ENCODE data around the gene SYNDIG1L. TPM values are rescaled to one million over a fixed set of nuclear protein-coding genes. Genes with fewer than 3 reads are reported as not detected.

The SYNDIG1L gene
- total RNA-seq, 4 donors from 2014 or later, result 0.14 to 0.30 TPM; not detected in 2

DNA sequence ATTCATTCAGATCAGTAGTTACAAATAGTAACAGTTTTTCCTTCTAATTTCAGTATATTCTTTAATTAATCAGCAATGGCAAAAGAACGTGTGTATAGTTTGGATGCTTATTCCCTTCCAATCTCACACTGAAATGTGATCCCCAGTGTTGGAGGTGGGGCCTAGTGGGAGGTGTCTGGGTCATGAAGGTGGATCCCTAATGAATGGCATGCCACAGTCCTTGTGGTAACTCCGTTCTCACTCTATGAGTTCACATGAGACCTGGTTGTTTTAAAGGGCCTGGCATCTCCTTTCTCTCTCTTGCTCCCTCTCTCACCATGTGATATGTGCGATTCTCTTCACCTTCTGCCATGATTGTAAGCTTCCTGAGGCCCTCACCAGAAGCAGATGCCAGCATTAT lies 18.9 kb upstream of the SYNDIG1L start:
- H3K27me3 ChIP-seq, result no peaks in the 10 kb centered on the region
- no peaks in the 10 kb centered on the region for H3K36me3 ChIP-seq
- no peak for TF ChIP-seq POLR2A (IDR thresholded peaks at IDR 0.05)
- TF ChIP-seq, protein P1, sequence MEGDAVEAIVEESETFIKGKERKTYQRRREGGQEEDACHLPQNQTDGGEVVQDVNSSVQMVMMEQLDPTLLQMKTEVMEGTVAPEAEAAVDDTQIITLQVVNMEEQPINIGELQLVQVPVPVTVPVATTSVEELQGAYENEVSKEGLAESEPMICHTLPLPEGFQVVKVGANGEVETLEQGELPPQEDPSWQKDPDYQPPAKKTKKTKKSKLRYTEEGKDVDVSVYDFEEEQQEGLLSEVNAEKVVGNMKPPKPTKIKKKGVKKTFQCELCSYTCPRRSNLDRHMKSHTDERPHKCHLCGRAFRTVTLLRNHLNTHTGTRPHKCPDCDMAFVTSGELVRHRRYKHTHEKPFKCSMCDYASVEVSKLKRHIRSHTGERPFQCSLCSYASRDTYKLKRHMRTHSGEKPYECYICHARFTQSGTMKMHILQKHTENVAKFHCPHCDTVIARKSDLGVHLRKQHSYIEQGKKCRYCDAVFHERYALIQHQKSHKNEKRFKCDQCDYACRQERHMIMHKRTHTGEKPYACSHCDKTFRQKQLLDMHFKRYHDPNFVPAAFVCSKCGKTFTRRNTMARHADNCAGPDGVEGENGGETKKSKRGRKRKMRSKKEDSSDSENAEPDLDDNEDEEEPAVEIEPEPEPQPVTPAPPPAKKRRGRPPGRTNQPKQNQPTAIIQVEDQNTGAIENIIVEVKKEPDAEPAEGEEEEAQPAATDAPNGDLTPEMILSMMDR (IDR thresholded peaks at IDR 0.05), result no peak
- H3K4me1 ChIP-seq, result no peaks in the 10 kb centered on the region
- no peaks in the 10 kb centered on the region for H3K9me3 ChIP-seq
- no peak overlapping the region for H3K27ac ChIP-seq
- intact Hi-C loops (cut with DNase I; ENCODE audit: low total_unique reads), result no loop called here
- no peak for DNase-seq
- H3K4me3 ChIP-seq, result no peak overlapping the region

DNA sequence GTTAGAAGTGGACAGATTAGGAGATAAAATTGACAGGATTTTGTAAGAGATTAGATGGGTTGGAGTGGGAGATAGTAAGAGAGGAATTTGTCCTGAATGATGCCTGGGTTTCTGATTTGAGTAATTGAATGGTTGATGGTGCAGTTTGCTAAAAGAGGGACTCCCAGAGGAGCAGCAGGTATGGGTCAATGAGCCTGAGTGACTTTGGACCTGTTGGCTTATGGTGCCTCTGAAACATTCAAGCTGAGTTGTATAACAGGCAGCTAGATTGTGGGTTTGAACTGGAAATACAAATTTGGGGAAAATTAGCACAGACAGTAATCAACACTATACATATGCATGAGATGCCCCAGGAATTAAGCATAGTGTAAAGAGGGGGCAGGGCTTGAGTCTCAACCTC lies 16.7 kb upstream of the SYNDIG1L start:
- TF ChIP-seq, protein P1 (IDR thresholded peaks at IDR 0.05), result no peak
- TF ChIP-seq POLR2A (IDR thresholded peaks at IDR 0.05), result no peak
- intact Hi-C loops (cut with DNase I; ENCODE audit: low total_unique reads), result no loop called here
- no peaks in the 10 kb centered on the region for H3K9me3 ChIP-seq

DNA sequence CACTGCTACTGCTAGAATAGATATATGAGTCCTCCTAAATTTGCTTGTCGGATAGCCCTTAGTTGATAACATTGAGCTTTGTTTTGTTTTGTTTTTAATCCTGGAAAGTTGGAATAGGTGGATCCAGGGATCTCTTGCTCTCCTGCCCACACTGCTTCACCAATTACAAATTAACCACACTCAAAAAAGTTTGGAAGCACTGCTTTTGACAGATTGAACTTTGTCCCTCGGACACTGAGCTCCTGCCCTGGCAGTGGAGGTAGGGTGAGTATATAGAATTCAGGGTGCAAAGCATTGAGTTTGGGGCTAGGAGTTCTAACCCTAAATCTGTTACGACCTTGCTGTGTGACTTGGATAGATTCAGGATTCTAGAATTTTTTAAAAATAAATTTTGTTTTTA lies 15.1 kb upstream of the SYNDIG1L start:
- Histone ChIP-seq H3K4me1 (no peaks in the 10 kb centered on the region), H3K27ac (no peak overlapping the region), H3K27me3 (no peaks in the 10 kb centered on the region), H3K36me3 (no peaks in the 10 kb centered on the region), H3K4me3 (no peak overlapping the region), H3K9me3 (no peaks in the 10 kb centered on the region)
- intact Hi-C loops (cut with DNase I; ENCODE audit: low total_unique reads), result no loop called here
- TF ChIP-seq POLR2A (IDR thresholded peaks at IDR 0.05), result no peak
- TF ChIP-seq, protein P1 (IDR thresholded peaks at IDR 0.05), result no peak
- no peak for DNase-seq

More for the DNA sequence above, 16.7 kb upstream of the SYNDIG1L start:
- no peak overlapping the region for H3K27ac ChIP-seq
- no peaks in the 10 kb centered on the region for H3K36me3 ChIP-seq
- H3K4me3 ChIP-seq, result no peak overlapping the region
- no peak for DNase-seq
- no peaks in the 10 kb centered on the region for H3K27me3 ChIP-seq
- H3K4me1 ChIP-seq, result no peaks in the 10 kb centered on the region

DNA sequence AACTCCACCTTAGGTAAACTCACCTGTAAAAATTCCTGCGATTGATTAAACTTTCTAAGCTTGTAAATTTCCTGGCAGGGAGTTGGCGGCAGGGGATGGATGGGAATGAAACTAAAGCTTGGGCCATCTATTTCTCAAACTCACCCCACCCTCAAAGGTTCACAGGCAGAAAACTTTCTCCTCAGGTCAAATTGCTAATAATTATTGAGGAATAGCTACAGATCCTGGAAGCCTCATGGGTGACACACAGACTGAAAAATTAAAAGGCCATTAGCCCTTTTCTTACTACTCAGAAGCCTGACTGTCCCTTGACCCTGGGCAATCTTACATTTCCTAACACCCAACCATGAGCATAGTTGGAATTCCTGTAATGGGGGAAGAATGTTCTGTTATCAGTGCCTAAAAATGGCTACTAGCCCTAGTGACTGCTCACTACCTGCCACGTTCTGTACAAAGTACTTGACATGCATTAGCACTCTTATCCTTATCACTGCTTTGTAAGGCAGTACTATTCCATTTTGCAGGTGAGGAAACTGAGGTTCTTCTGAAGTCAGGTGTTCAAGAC lies 12.4 kb upstream of the SYNDIG1L start:
- no peak overlapping the region for H3K27ac ChIP-seq
- TF ChIP-seq, protein P1 (IDR thresholded peaks at IDR 0.05), result no peak
- TF ChIP-seq POLR2A (IDR thresholded peaks at IDR 0.05), result no peak
- H3K4me1 ChIP-seq, result no peaks in the 10 kb centered on the region
- H3K4me3 ChIP-seq, result no peak overlapping the region
- no peaks in the 10 kb centered on the region for H3K36me3 ChIP-seq
- DNase-seq, result no peak
- intact Hi-C loops (cut with DNase I; ENCODE audit: low total_unique reads), result no loop called here
- H3K27me3 ChIP-seq, result no peaks in the 10 kb centered on the region
- no peaks in the 10 kb centered on the region for H3K9me3 ChIP-seq

DNA sequence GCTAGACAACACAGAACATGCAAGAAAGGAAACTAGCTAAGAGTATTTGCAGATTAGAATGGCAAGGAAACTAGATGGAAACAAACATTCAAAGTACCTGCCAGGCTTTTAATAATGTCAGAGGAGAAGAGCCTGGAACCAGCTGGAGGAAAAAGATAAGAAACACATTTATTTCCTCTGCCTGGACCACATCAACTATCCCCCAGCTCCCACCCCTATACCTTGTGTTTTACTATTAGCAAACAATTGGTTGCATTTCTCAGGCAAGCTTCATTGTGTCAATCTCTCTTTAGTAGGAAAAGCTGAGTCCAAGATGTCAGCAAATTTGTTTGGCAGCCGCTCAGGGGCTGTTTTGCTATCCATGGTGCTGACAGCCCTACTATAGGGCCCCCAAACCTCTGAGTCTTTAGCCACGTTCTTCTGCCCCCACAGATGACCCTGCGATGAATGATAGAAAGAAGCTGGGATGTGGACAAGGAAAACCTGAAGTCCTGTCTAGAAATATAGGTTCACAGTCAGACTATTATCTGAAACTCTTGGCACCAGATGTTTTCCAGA lies 11.6 kb upstream of the SYNDIG1L start:
- no peak for TF ChIP-seq POLR2A (IDR thresholded peaks at IDR 0.05)
- TF ChIP-seq, protein P1 (IDR thresholded peaks at IDR 0.05), result no peak
- H3K4me1 ChIP-seq, result no peaks in the 10 kb centered on the region
- no peaks in the 10 kb centered on the region for H3K27me3 ChIP-seq
- H3K9me3 ChIP-seq, result no peaks in the 10 kb centered on the region
- no peak overlapping the region for H3K4me3 ChIP-seq
- intact Hi-C loops (cut with DNase I; ENCODE audit: low total_unique reads), result no loop called here
- no peaks in the 10 kb centered on the region for H3K36me3 ChIP-seq
- no peak overlapping the region for H3K27ac ChIP-seq
- DNase-seq, result no peak
